Retinal pigment epithelial cell (primary cell): ENCODE results near the gene MED15.

Experiments
- DNase-seq: peaks from one replicate; pipeline ENCODE4 v3.0.0-alpha.2; 2010; ENCODE audit warnings: low read depth
- H3K4me3 ChIP-seq: 2 replicates; pipeline ENCODE4 v1.5.1; 2011; ENCODE audit warnings: mild to moderate bottlenecking, low read length, control low read depth, moderate library complexity
- CTCF ChIP-seq: conservative IDR thresholded peaks from 2 replicates; pipeline ENCODE4 v1.5.1; 2011; ENCODE audit warnings: low read depth, low read length, control low read depth, inconsistent platforms

MED15 gene

GRCh38 chr22:20514658-20515406, 7.4 kb downstream of the MED15 start:
- TF ChIP-seq CTCF: no peak
- DNase-seq: no peak
- H3K4me3 ChIP-seq: no peak overlapping the region

- TF ChIP-seq CTCF: no peak
- no peak overlapping the region for H3K4me3 ChIP-seq
- no peak for DNase-seq
Measured at GRCh38 chr22:20516399-20516798, 9.0 kb downstream of the MED15 start.

GRCh38 chr22:20517422-20517821, 10.0 kb downstream of the MED15 start:
- DNase-seq: no peak
- H3K4me3 ChIP-seq: no peak overlapping the region
- no peak for TF ChIP-seq CTCF

- H3K4me3 ChIP-seq: no peak overlapping the region
- no peak for DNase-seq
- no peak for TF ChIP-seq CTCF
Measured at GRCh38 chr22:20517841-20518592, 10.6 kb downstream of the MED15 start.

- no peak for TF ChIP-seq CTCF
- no peak overlapping the region for H3K4me3 ChIP-seq
- DNase-seq: no peak
Measured at GRCh38 chr22:20519558-20519957, 12.1 kb downstream of the MED15 start.

- no peak overlapping the region for H3K4me3 ChIP-seq
- no peak for DNase-seq
- no peak for TF ChIP-seq CTCF
Measured at GRCh38 chr22:20520093-20520511, 12.7 kb downstream of the MED15 start.
